Mucosa of rectum (tissue), 2 donors: ENCODE data around the gene C17orf100.

Experiments used
- H3K27ac ChIP-seq, 2 donors: one replicate each; pipeline ENCODE4 v1.7.0; 2013; ENCODE audit warnings: inconsistent platforms in 2 of 2, low read depth in 2 of 2, low read length in 2 of 2
- H3K27me3 ChIP-seq, 2 donors: one replicate each; pipeline ENCODE4 v1.7.0; 2013; ENCODE audit warnings: low read length in 2 of 2; ENCODE audit not compliant: control insufficient read depth in 2 of 2, insufficient read depth in 2 of 2
- H3K36me3 ChIP-seq, 2 donors: one replicate each; pipeline ENCODE4 v1.7.0; 2013; ENCODE audit warnings: low read length in 2 of 2; ENCODE audit not compliant: control insufficient read depth in 2 of 2, insufficient read depth in 2 of 2
- H3K4me1 ChIP-seq, 2 donors: one replicate each; pipeline ENCODE4 v1.7.0; 2013; ENCODE audit warnings: low read length in 2 of 2, mild to moderate bottlenecking in 1 of 2; ENCODE audit not compliant: control insufficient read depth in 2 of 2, insufficient read depth in 2 of 2
- H3K4me3 ChIP-seq, 2 donors: one replicate each; pipeline ENCODE4 v1.7.0; 2013; ENCODE audit warnings: low read length in 2 of 2
- H3K9ac ChIP-seq, 2 donors: one replicate each; pipeline ENCODE4 v1.7.0; 2013; ENCODE audit warnings: low read length in 2 of 2, low read depth in 1 of 2, mild to moderate bottlenecking in 1 of 2
- H3K9me3 ChIP-seq, 2 donors: one replicate each; pipeline ENCODE4 v1.7.0; 2013; ENCODE audit warnings: low read length in 2 of 2; ENCODE audit not compliant: control insufficient read depth in 2 of 2
- donor health status: healthy.
- donor health status: Normal muscosa, but diverticular disease.

C17orf100 gene

DNA sequence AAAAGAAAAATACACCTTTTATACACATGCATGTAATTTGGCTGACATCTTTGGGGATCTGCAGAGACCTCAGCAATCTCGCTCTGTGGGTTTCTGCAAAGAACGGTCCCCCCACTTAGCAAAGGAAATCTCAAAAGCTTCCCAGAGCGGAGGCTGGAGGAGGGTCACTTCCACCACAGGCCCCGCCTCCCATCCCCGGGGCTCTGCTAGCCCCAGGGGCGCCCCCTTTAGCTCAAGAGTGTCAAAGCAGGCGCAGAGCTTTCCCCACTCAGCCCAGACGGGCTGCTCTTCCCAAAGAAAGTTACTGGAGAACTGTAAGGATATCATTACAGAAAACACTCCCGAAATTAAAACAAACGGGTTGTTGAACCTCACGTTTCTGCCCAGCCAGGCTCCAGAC, 50.2 kb downstream of the C17orf100 start:
- Histone ChIP-seq H3K27ac (no peak overlapping the region), H3K4me1 (no peaks in the 10 kb centered on the region), H3K27me3 (peaks cover 0 to 2% of the 10 kb centered on the region in 2 donors), H3K36me3 (no peaks in the 10 kb centered on the region), H3K9ac (no peak overlapping the region), H3K9me3 (no peaks in the 10 kb centered on the region), H3K4me3 (no peak overlapping the region)

GRCh38 chr17:6702567-6703215, 51.1 kb downstream of the C17orf100 start:
- Histone ChIP-seq H3K27ac (no peak overlapping the region), H3K27me3 (peaks cover 0 to 2% of the 10 kb centered on the region in 2 donors), H3K9me3 (no peaks in the 10 kb centered on the region), H3K36me3 (no peaks in the 10 kb centered on the region), H3K4me3 (no peak overlapping the region), H3K4me1 (no peaks in the 10 kb centered on the region), H3K9ac (no peak overlapping the region)
